ENCODE data around the gene GUCA1C. TPM values are rescaled to one million over a fixed set of nuclear protein-coding genes. Genes with fewer than 3 reads are reported as not detected.

Gene GUCA1C
- total RNA-seq, 4 donors from 2014 or later: not detected

GRCh38 chr3:108946292-108947285 lies 7.1 kb downstream of the GUCA1C start:
- WGBS, 2 donors (ENCODE audit: low coverage in 1 of 2): 74 to 77% methylated on average over 8 to 11 of the region's 11 CpGs
- intact Hi-C loops (cut with DNase I; ENCODE audit: low total_unique reads): no loop called here
- in situ Hi-C loops (cut with MboI; ENCODE audit: low pct_ligation_motif_present in 1 of 4, low pct_unique_long_range_greater_than_20kb in 1 of 4, low sequenced_read_pairs in 3 of 4): no loop called here
- H3K27me3 ChIP-seq: no peaks in the 10 kb centered on the region
- no peak overlapping the region for H3K4me3 ChIP-seq
- no peaks in the 10 kb centered on the region for H3K9me3 ChIP-seq
- no peaks in the 10 kb centered on the region for H3K36me3 ChIP-seq
- no peak for DNase-seq
- TF ChIP-seq EP300 (IDR thresholded peaks at IDR 0.05; ENCODE audit: low read depth): no peak
- TF ChIP-seq POLR2AphosphoS5 (IDR thresholded peaks at IDR 0.05): no peak
- TF ChIP-seq CTCF (IDR thresholded peaks at IDR 0.05): no peak
- no peak for TF ChIP-seq POLR2A (IDR thresholded peaks at IDR 0.05)
- no peak overlapping the region for H3K27ac ChIP-seq
- H3K4me1 ChIP-seq: no peaks in the 10 kb centered on the region

DNA sequence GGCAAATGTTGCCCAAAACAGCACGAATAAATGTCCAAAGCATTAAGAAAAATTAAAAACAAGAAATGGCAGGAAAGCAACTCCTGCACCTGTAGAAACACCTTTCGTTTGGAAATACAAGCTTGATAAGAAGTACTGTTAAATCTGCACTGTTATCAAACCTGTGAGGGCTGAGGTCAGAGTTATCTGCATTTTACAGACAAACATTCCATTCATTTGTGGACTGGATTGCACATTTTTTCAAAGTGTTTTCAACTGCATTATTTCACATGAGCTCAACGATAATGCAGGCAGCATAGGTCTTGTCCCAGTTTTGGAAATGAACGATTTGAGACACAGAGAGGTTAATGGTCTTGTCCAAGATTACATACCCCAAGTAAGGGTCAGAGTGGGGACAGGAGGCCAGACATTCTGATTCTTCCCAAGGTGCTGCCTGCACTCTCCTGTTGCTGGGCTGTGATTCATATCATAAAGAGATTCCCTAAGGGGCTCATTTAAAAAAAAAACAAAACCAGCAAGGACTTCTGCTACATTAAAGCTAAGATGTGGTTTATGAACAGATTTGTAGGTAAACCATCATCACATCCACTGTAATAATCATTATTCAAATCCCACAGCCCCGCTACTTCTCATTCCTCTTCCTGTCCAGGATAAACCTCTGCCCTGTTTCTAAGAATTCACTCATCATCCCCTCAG lies 13.0 kb downstream of the GUCA1C start:
- no peak overlapping the region for H3K27ac ChIP-seq
- H3K36me3 ChIP-seq: no peaks in the 10 kb centered on the region
- in situ Hi-C loops (cut with MboI; ENCODE audit: low pct_ligation_motif_present in 1 of 4, low pct_unique_long_range_greater_than_20kb in 1 of 4, low sequenced_read_pairs in 3 of 4): no loop called here
- H3K4me3 ChIP-seq: no peak overlapping the region
- intact Hi-C loops (cut with DNase I; ENCODE audit: low total_unique reads): no loop called here
- H3K4me1 ChIP-seq: no peaks in the 10 kb centered on the region
- DNase-seq: no peak
- no peak for TF ChIP-seq POLR2A (IDR thresholded peaks at IDR 0.05)
- no peak for TF ChIP-seq EP300 (IDR thresholded peaks at IDR 0.05; ENCODE audit: low read depth)
- TF ChIP-seq CTCF (IDR thresholded peaks at IDR 0.05): no peak
- TF ChIP-seq POLR2AphosphoS5 (IDR thresholded peaks at IDR 0.05): no peak
- H3K27me3 ChIP-seq: no peaks in the 10 kb centered on the region
- WGBS, 2 donors (ENCODE audit: low coverage in 1 of 2): 39 to 53% methylated on average over 3 to 5 of the region's 5 CpGs
- no peaks in the 10 kb centered on the region for H3K9me3 ChIP-seq

- Histone ChIP-seq H3K36me3 (no peaks in the 10 kb centered on the region), H3K27ac (no peak overlapping the region), H3K4me1 (no peaks in the 10 kb centered on the region), H3K4me3 (no peak overlapping the region), H3K9me3 (no peaks in the 10 kb centered on the region), H3K27me3 (no peaks in the 10 kb centered on the region)
- in situ Hi-C loops (cut with MboI; ENCODE audit: low pct_ligation_motif_present in 1 of 4, low pct_unique_long_range_greater_than_20kb in 1 of 4, low sequenced_read_pairs in 3 of 4): no loop called here
- intact Hi-C loops (cut with DNase I; ENCODE audit: low total_unique reads): no loop called here
- WGBS, 2 donors (ENCODE audit: low coverage in 1 of 2): 42 to 57% methylated on average over 4 of the region's 4 CpGs
- TF ChIP-seq EP300 (IDR thresholded peaks at IDR 0.05; ENCODE audit: low read depth): no peak
- no peak for TF ChIP-seq POLR2A (IDR thresholded peaks at IDR 0.05)
- no peak for TF ChIP-seq POLR2AphosphoS5 (IDR thresholded peaks at IDR 0.05)
- TF ChIP-seq CTCF (IDR thresholded peaks at IDR 0.05): no peak
- DNase-seq: no peak
These were observed 13.5 kb downstream of the GUCA1C start for GRCh38 chr3:108940166-108940565.

- in situ Hi-C loops (cut with MboI; ENCODE audit: low pct_ligation_motif_present in 1 of 4, low pct_unique_long_range_greater_than_20kb in 1 of 4, low sequenced_read_pairs in 3 of 4): no loop called here
- Histone ChIP-seq H3K27ac (no peak overlapping the region), H3K27me3 (no peaks in the 10 kb centered on the region), H3K36me3 (no peaks in the 10 kb centered on the region), H3K4me3 (no peak overlapping the region), H3K4me1 (no peaks in the 10 kb centered on the region), H3K9me3 (no peaks in the 10 kb centered on the region)
- no peak for TF ChIP-seq POLR2AphosphoS5 (IDR thresholded peaks at IDR 0.05)
- TF ChIP-seq CTCF (IDR thresholded peaks at IDR 0.05): no peak
- no peak for TF ChIP-seq POLR2A (IDR thresholded peaks at IDR 0.05)
- no peak for TF ChIP-seq EP300 (IDR thresholded peaks at IDR 0.05; ENCODE audit: low read depth)
- 76 to 88% methylated on average over 5 to 8 of the region's 8 CpGs for WGBS, 2 donors (ENCODE audit: low coverage in 1 of 2)
- no peak for DNase-seq
- intact Hi-C loops (cut with DNase I; ENCODE audit: low total_unique reads): no loop called here
These were observed 16.6 kb downstream of the GUCA1C start for GRCh38 chr3:108936924-108937689.

Measured in transverse colon (tissue), 4 donors.